ENCODE data around the gene CEMIP. TPM values are rescaled to one million over a fixed set of nuclear protein-coding genes. Genes with fewer than 3 reads are reported as not detected.

The CEMIP gene
- polyA plus RNA-seq, 1 donor (not counting 4 experiments of a cell fraction or from before 2014, with no cell fraction given), result 2.3 TPM

DNA sequence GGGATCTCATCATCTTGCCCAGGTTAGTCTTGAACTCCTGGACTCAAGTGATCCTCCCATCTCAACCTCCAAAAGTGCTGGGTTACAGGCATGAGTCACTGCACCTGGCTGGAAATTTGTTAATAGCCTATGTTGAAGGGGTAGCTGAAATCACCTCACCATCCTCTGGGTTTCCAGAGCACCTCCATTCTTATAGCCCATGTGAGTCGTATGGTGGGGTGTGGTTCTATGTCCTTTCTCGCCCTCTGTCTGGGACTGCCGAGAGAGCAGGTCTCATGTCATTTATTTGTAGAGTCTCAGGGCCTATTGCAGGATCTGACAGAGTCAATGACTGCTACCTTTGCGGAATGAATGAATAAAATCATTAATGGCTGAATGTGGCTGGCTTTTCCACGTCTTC, 20.9 kb downstream of the CEMIP start:
- TF ChIP-seq EZH2 (IDR thresholded peaks at IDR 0.05; ENCODE audit: low read length) (no peak), CTCF (optimal IDR thresholded peaks at IDR 0.05 in 1 of 3, IDR thresholded peaks at IDR 0.05 in 1 of 3, conservative IDR thresholded peaks at IDR 0.05 in 1 of 3; ENCODE audit: extremely low read depth in 1 of 3, insufficient read depth in 2 of 3, low read length in 3 of 3) (no peak)
- no peak for FAIRE-seq
- H3K4me3 ChIP-seq (ENCODE audit: control insufficient read depth in 2 of 3, extremely low read depth in 1 of 3, insufficient read depth in 2 of 3, low read depth in 1 of 3, low read length in 3 of 3), result no peak overlapping the region
- no peak overlapping the region for H3K27ac ChIP-seq (ENCODE audit: control insufficient read depth, insufficient read depth, low read length)
- dilution Hi-C loops (cut with MboI; ENCODE audit: extremely low pct_ligation_motif_present, low sequenced_read_pairs), result no loop called here
- no peaks in the 10 kb centered on the region for H3K79me2 ChIP-seq (ENCODE audit: control insufficient read depth, insufficient read depth, low read length)
- no peaks in the 10 kb centered on the region for H3K9me3 ChIP-seq (ENCODE audit: control insufficient read depth, low read depth, low read length)
- H3K27me3 ChIP-seq (ENCODE audit: control insufficient read depth, extremely low read depth, insufficient read depth, low read length), result no peaks in the 10 kb centered on the region
- H3K4me1 ChIP-seq (ENCODE audit: control insufficient read depth, extremely low read depth, insufficient read depth, low read length), result peaks cover 7% of the 10 kb centered on the region
- H3K4me2 ChIP-seq (ENCODE audit: control insufficient read depth, extremely low read depth, insufficient read depth, low read depth, low read length), result no peak overlapping the region
- H3K36me3 ChIP-seq (ENCODE audit: control insufficient read depth in 2 of 2, extremely low read depth in 1 of 2, insufficient read depth in 2 of 2, low read length in 2 of 2), result no peaks in the 10 kb centered on the region
- no peaks in the 10 kb centered on the region for H4K20me1 ChIP-seq (ENCODE audit: control insufficient read depth, extremely low read depth, insufficient read depth, low read length)
- H2AFZ ChIP-seq (ENCODE audit: control insufficient read depth, low read length), result no peak overlapping the region
- H3K9me1 ChIP-seq (ENCODE audit: control insufficient read depth, extremely low read depth, insufficient read depth, low read length), result no peaks in the 10 kb centered on the region
- DNase-seq (ENCODE audit: low read depth, low spot score), result no peak
- H3K9ac ChIP-seq (ENCODE audit: control insufficient read depth, extremely low read depth, insufficient read depth, low read length), result no peak overlapping the region

DNA sequence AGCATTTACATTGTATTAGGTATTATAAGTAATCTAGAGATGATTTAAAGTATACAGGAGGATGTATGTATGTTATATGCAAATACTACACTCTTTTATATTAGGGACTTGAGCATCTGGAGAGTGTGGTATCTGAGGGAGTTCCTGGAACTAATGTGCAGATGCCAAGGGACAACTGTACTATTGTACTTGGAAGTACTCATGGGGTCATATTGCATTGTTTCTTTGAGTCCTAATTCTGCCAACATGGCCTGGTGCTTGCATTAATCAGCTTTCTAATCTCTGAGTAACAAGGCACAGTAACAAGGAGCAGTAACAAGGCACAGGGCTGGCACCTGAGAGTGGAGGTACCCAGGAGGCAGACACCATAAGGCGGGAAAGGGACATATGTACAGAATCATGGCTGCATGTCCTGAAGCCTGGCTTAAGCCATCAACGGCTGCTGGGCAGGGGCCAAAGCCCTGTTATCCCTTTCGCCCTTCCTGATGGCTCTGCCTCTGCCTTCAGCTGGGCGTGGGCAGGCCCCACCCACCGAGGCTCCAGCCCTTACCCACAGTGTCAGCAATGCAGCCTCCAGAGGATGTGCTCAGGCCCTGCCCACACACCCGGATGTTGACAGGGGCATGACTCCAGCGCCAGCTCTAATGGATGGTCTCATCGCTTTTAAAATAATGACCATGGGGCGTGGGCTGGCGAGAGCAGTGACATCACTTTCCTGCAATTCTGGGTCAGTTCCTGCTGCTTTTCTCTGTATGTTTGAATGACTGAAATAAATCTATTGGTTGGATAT, 22.9 kb downstream of the CEMIP start:
- no peak overlapping the region for H3K4me3 ChIP-seq (ENCODE audit: control insufficient read depth in 2 of 3, extremely low read depth in 1 of 3, insufficient read depth in 2 of 3, low read depth in 1 of 3, low read length in 3 of 3)
- TF ChIP-seq EZH2 (IDR thresholded peaks at IDR 0.05; ENCODE audit: low read length) (no peak), CTCF (optimal IDR thresholded peaks at IDR 0.05 in 1 of 3, IDR thresholded peaks at IDR 0.05 in 1 of 3, conservative IDR thresholded peaks at IDR 0.05 in 1 of 3; ENCODE audit: extremely low read depth in 1 of 3, insufficient read depth in 2 of 3, low read length in 3 of 3) (no peak)
- no peak for FAIRE-seq

More for the DNA sequence above, 22.9 kb downstream of the CEMIP start:
- Histone ChIP-seq H3K4me1 (ENCODE audit: control insufficient read depth, extremely low read depth, insufficient read depth, low read length) (peaks cover 11% of the 10 kb centered on the region), H3K9ac (ENCODE audit: control insufficient read depth, extremely low read depth, insufficient read depth, low read length) (no peak overlapping the region), H3K4me2 (ENCODE audit: control insufficient read depth, extremely low read depth, insufficient read depth, low read depth, low read length) (no peak overlapping the region), H3K36me3 (ENCODE audit: control insufficient read depth in 2 of 2, extremely low read depth in 1 of 2, insufficient read depth in 2 of 2, low read length in 2 of 2) (no peaks in the 10 kb centered on the region), H3K79me2 (ENCODE audit: control insufficient read depth, insufficient read depth, low read length) (no peaks in the 10 kb centered on the region), H3K9me1 (ENCODE audit: control insufficient read depth, extremely low read depth, insufficient read depth, low read length) (no peaks in the 10 kb centered on the region), H4K20me1 (ENCODE audit: control insufficient read depth, extremely low read depth, insufficient read depth, low read length) (no peaks in the 10 kb centered on the region), H3K27me3 (ENCODE audit: control insufficient read depth, extremely low read depth, insufficient read depth, low read length) (no peaks in the 10 kb centered on the region), H3K9me3 (ENCODE audit: control insufficient read depth, low read depth, low read length) (no peaks in the 10 kb centered on the region), H2AFZ (ENCODE audit: control insufficient read depth, low read length) (no peak overlapping the region), H3K27ac (ENCODE audit: control insufficient read depth, insufficient read depth, low read length) (no peak overlapping the region)
- dilution Hi-C loops (cut with MboI; ENCODE audit: extremely low pct_ligation_motif_present, low sequenced_read_pairs), result no loop called here
- no peak for DNase-seq (ENCODE audit: low read depth, low spot score)

All from keratinocyte (primary cell).